Type B pancreatic cell (in vitro differentiated cells): ENCODE data around the gene CABP7. TPM values are rescaled to one million over a fixed set of nuclear protein-coding genes. Genes with fewer than 3 reads are reported as not detected.

Experiments used
- DNase-seq: peaks from one replicate; pipeline ENCODE4 v3.0.0; 2021; ENCODE audit warnings: mixed read lengths; ENCODE audit not compliant: unreplicated experiment; ENCODE audit errors: extremely low spot score
- H3K27ac Mint-ChIP-seq: 2 replicates; pipeline ENCODE4 v1.8.0; 2021; ENCODE audit warnings: mild to moderate bottlenecking, mixed read lengths
- H3K27me3 Mint-ChIP-seq: 2 replicates; pipeline ENCODE4 v1.8.0; 2021; ENCODE audit warnings: mixed read lengths
- H3K36me3 Mint-ChIP-seq: 2 replicates; pipeline ENCODE4 v1.8.0; 2021; ENCODE audit warnings: mixed read lengths
- H3K4me1 Mint-ChIP-seq: one replicate; pipeline ENCODE4 v1.8.0; 2021; ENCODE audit warnings: mixed read lengths; ENCODE audit not compliant: unreplicated experiment
- H3K4me3 Mint-ChIP-seq: 2 replicates; pipeline ENCODE4 v1.8.0; 2021; ENCODE audit warnings: mild to moderate bottlenecking, mixed read lengths
- H3K9me3 Mint-ChIP-seq: 2 replicates; pipeline ENCODE4 v1.8.0; 2021; ENCODE audit warnings: mixed read lengths
- CTCF ChIP-seq: fragments of 200-600 bp; sonication (generic); conservative IDR thresholded peaks from 2 replicates; pipeline ENCODE4 v1.5.0; 2021; ENCODE audit warnings: antibody characterized with exemption, mild to moderate bottlenecking
- total RNA-seq: library from RNA; stranded (reverse); gene quantifications from 2 replicates; pipeline ENCODE4 v1.2.1, GENCODE V29; 2021; ENCODE audit warnings: low replicate concordance

Gene CABP7
- total RNA-seq, 1 donor from 2014 or later = 1.7 TPM

- Mint-ChIP-seq H3K27ac (no peak overlapping the region), H3K9me3 (no peaks in the 10 kb centered on the region), H3K27me3 (peaks cover 42% of the 10 kb centered on the region), H3K4me1 (peaks cover 24% of the 10 kb centered on the region), H3K4me3 (no peak overlapping the region), H3K36me3 (no peaks in the 10 kb centered on the region)
- DNase-seq = no peak
- no peak for TF ChIP-seq CTCF
These were observed 12.8 kb upstream of the CABP7 start for GRCh38 chr22:29707010-29707409.

- no peak overlapping the region for H3K27ac Mint-ChIP-seq
- peaks cover 45% of the 10 kb centered on the region for H3K27me3 Mint-ChIP-seq
These were observed 12.3 kb upstream of the CABP7 start for GRCh38 chr22:29707471-29707870.

GRCh38 chr22:29710193-29710592 lies 9.6 kb upstream of the CABP7 start:
- no peaks in the 10 kb centered on the region for H3K9me3 Mint-ChIP-seq
- peaks cover 54% of the 10 kb centered on the region for H3K27me3 Mint-ChIP-seq
- H3K4me3 Mint-ChIP-seq = no peak overlapping the region
- no peaks in the 10 kb centered on the region for H3K36me3 Mint-ChIP-seq
- TF ChIP-seq CTCF = no peak
- H3K4me1 Mint-ChIP-seq = peaks cover 24% of the 10 kb centered on the region
- no peak for DNase-seq
- no peak overlapping the region for H3K27ac Mint-ChIP-seq

More at GRCh38 chr22:29707471-29707870, 12.3 kb upstream of the CABP7 start:
- Mint-ChIP-seq H3K9me3 (no peaks in the 10 kb centered on the region), H3K4me1 (peaks cover 25% of the 10 kb centered on the region), H3K4me3 (no peak overlapping the region), H3K36me3 (no peaks in the 10 kb centered on the region)
- no peak for TF ChIP-seq CTCF
- DNase-seq = no peak

GRCh38 chr22:29710922-29711593 lies 8.7 kb upstream of the CABP7 start:
- no peaks in the 10 kb centered on the region for H3K36me3 Mint-ChIP-seq
- H3K27ac Mint-ChIP-seq = no peak overlapping the region
- TF ChIP-seq CTCF = no peak
- H3K27me3 Mint-ChIP-seq = peaks cover 55% of the 10 kb centered on the region
- no peak for DNase-seq
- H3K4me3 Mint-ChIP-seq = no peak overlapping the region
- peaks cover 22% of the 10 kb centered on the region for H3K4me1 Mint-ChIP-seq
- H3K9me3 Mint-ChIP-seq = no peaks in the 10 kb centered on the region

GRCh38 chr22:29712119-29712518 lies 7.7 kb upstream of the CABP7 start:
- Mint-ChIP-seq H3K9me3 (no peaks in the 10 kb centered on the region), H3K4me1 (peaks cover 19% of the 10 kb centered on the region), H3K36me3 (no peaks in the 10 kb centered on the region), H3K4me3 (no peak overlapping the region), H3K27me3 (peaks cover 56% of the 10 kb centered on the region), H3K27ac (no peak overlapping the region)
- DNase-seq = no peak
- no peak for TF ChIP-seq CTCF
